Measurements from ENCODE around the gene GLCE.
"Not testable (repeated sequence)": the region's sequence is repeated elsewhere in the genome, so short reads cannot be mapped to it uniquely, and the experiment has no call there.

Gene GLCE

DNA sequence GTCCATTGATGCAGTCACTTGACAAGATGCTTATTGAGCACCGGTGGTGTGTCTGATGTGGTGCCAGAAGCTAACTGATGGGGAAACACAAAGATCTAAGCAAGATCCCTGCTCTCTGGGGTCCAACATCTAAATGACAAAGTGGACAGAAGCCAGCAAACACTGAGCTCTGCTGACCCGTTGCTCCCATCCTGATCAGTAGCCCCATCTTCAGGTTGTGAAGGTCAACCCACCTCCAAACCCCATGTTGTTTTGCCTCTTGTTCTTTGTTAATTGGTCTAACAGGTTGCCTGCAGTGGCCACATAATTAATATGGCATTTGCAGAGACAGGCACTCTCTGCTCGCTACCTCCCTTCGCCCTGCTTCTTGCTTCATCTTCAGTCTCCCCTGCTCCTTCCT is 21.5 kb upstream of the GLCE start:
- DNase-seq = no peak

DNA sequence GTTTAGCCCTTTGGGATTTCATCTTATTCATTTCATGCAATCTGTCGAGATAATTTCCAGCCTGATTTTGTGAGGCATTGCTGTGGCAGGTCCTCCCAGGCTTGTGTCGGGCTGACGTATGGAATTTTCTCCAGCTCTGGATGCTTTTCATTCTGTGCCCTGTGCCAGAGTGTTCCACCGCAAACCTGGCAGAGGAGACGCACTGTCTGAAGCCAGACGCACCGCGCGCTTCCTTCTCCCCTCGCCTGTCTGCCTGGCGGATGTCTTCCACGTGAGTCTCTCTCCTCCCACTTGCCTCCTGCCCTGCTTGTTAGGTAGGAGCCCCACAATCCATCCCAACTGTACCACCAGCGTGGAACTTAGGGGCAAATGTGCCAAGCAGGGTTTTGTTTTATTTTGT is 20.1 kb upstream of the GLCE start:
- DNase-seq = no peak

GRCh38 chr15:69141286-69141701 is 19.1 kb upstream of the GLCE start:
- no peak for DNase-seq

GRCh38 chr15:69141833-69142232 is 18.6 kb upstream of the GLCE start:
- DNase-seq = no peak

GRCh38 chr15:69143756-69144436 is 16.5 kb upstream of the GLCE start:
- DNase-seq = no peak

DNA sequence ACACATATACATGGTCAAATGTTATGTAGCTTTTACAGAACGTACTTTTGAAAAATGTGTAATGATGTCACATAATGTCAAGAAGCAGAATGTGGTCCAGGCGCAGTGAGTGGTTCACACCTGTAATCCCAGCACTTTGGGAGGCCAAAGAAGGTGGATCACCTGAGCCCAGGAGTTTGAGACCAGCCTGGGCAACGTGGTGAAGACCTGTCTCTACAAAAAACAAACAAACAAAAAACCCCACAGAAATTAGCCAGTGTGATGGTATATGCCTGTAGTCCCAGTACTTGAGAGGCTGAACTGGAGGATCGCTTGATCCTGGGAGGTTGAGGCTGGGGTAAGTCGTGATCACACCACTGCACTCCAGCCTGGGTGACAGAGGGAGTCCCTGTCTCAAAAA is 15.9 kb upstream of the GLCE start:
- no peak for DNase-seq

DNA sequence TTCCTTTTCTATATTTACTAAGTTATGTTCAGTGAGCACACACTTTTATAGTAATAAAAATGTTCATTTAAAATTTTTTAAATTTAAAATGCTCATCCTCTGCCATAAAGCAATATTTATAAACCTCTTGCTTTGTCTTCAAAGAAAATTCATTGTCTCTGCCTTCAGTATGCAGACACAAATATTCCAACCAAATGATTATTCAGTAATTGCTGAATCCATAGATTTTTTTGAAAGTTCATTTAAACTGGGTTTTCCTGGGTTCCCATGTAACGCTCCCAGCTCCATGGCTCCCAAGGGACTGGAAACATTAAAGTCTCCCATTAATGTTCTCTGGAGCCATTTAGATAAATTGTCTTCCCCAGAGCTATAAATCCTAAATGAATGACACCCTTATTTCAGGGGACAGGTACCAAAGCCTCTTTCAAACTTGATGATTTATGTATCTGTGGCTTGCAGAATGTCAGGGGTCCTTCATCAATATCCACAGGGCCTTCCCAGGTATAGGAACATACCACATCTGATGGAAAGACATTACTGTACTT is 15.2 kb upstream of the GLCE start:
- no peak for DNase-seq

GRCh38 chr15:69145694-69146492 is 14.5 kb upstream of the GLCE start:
- DNase-seq = no peak

DNA sequence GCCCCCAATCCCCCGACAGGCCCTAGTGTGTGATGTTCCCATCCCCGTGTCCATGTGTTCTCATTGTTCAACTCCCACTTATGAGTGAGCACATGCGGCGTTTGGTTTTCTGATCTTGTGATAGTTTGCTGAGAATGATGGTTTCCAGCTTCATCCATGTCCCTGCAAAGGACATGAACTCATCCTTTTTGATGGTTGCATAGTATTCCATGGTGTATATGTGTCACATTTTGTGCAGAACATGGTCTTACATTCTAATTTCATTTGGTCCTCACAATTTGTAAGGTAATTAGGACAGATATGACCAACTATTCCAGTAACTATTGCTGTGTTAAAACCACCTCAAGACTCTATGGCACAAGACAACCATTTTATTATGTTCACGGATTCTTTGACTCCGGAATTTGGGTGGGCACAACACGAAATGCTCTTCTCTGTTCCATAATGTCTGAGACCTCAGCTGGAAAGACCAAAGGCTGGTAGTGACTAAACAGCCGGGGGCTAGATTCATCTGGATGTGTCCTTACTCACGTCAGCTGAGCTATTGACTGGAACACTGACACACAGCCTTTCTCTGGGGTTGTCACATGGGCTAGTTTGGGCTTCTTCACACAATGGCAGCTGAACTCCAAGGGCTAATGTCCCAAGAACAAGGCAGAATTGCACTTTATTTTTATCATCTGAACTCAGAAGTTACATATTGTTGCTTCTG is 13.6 kb upstream of the GLCE start:
- no peak for DNase-seq

DNA sequence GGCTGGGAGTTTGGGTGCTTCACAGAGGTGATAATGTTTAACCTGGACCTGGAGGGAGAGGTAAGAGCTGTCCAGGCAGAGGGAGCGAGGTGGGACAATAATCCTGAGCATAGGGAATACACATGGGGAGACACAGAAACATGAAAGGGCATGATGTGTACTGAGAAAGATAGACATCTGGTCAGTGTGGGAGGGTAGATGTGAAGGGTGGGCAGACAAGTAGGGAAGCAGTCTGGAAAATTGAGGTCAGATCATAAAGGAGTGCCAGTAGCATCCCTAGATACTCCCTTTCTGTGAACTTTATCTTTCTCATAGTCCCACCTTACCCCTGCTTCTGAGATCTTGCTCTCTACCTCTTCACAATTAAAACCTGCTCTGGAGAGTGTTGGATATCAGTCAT is 12.0 kb upstream of the GLCE start:
- no peak for DNase-seq

DNA sequence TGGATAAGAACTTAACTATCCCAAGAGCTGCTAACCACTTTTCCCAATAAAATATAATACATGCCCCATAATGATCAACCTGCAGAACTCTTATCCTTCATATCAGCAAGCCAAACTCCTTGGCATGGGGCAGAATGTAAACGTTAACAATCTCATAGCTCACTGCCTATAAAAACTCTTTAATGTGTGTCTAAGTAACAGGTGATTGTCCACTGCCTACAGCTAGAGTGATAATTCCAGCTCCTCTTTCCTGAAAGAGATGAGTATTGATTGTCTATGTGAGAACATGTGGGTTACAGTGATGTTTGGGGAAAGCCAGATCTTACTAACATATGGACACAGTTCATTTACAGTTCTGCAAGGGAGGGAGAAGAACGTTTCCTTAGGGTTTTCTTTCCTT is 11.3 kb upstream of the GLCE start:
- no peak for DNase-seq

GRCh38 chr15:69149803-69150202 is 10.6 kb upstream of the GLCE start:
- no peak for DNase-seq

GRCh38 chr15:69150336-69150735 is 10.1 kb upstream of the GLCE start:
- DNase-seq = no peak

- no peak for DNase-seq
These were observed 9.6 kb upstream of the GLCE start for GRCh38 chr15:69150841-69151240.

GRCh38 chr15:69153046-69153445 is 7.4 kb upstream of the GLCE start:
- DNase-seq = no peak

- not testable (repeated sequence) for DNase-seq
These were observed 6.8 kb upstream of the GLCE start for GRCh38 chr15:69153587-69153986.

DNA sequence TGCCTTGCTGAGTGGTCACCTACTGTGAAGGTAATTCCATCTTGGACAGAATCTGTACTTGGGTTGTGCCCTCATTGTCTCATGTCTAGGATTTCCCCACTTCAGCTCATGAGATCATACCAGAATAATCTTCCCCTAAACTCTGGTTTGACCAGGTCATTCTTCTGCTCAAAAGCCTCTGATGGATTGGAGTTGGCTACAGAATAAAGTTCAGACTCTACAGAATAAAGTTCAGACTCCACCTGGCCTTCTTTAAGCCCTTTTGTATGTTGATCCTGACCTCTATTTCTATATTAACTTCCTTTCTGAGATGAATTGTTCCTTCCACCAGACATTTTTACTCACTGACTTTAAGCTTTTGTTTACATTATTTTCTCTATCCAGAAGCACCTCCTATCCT is 6.4 kb upstream of the GLCE start:
- DNase-seq = no peak

DNA sequence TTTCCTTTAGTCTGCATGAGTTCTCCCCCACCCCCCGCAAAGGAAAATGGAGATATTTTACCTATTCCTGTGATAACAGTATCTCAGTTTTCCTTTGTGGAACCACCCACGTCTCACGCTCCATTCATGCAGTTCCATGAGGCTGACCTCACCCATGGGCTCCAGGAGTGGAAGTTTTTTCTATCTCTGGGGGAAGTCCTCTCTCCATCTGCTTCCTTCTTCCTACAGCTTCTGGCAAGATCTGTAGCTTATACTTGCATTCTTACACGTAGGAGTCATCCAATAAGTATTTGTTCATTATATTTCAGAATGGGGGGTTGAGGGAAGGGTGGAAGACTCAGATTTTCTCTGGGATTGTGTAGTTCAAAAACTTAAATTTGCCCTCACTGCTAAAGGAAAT is 5.8 kb upstream of the GLCE start:
- DNase-seq = no peak

- DNase-seq = no peak
These were observed 3.6 kb upstream of the GLCE start for GRCh38 chr15:69156736-69157381.

GRCh38 chr15:69158201-69158842 is 2.1 kb upstream of the GLCE start:
- no peak for DNase-seq

- no peak for DNase-seq
These were observed 1.6 kb upstream of the GLCE start for GRCh38 chr15:69158843-69159240.

DNA sequence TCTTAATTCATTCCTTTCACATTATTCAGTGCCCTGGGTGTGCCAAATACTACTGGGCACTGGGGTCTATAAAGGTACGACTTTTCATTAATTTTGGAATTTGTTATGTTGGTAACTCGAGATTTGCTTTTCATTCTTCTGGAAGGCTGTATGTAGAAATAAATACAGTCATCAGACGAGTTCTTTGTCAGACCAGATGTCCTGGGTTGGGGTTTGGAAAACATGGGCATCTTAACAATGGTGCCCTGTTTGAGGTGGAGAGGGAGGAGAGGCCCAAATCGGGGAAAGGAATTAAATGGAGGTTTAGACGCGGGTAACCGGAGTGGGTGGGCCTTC is 662 bp upstream of the GLCE start:
- DNase-seq = no peak

Measured in CD4-positive, alpha-beta T cell treated with Interleukin-15 for 1 hour (primary cell).